Smooth muscle cell (in vitro differentiated cells): ENCODE results near the gene LRIF1. TPM values are rescaled to one million over a fixed set of nuclear protein-coding genes. Genes with fewer than 3 reads are reported as not detected.

ENCODE experiments used
- DNase-seq: peaks from one replicate; lab custom pipeline; 2025; ENCODE audit not compliant: unreplicated experiment; lab: John Stamatoyannopoulos, UW
- H2AFZ ChIP-seq: fragments of 200-600 bp; sonication (generic); 2 replicates; pipeline ENCODE4 v1.6.0; 2016; ENCODE audit warnings: antibody characterized with exemption, low read depth, mild to moderate bottlenecking
- H3F3A ChIP-seq: fragments of 200-600 bp; sonication (generic); 2 replicates; pipeline ENCODE4 v1.6.0; 2017; ENCODE audit warnings: antibody characterized with exemption, low read depth
- H3K27ac ChIP-seq: fragments of 200-600 bp; sonication (generic); 2 replicates; pipeline ENCODE4 v1.5.1; 2016; ENCODE audit warnings: low read depth, mild to moderate bottlenecking
- H3K27me3 ChIP-seq: fragments of 200-600 bp; sonication (generic); 2 replicates; pipeline ENCODE4 v1.6.1; 2016; ENCODE audit warnings: low read depth, mild to moderate bottlenecking
- H3K36me3 ChIP-seq: fragments of 200-600 bp; sonication (generic); 2 replicates; pipeline ENCODE4 v1.5.1; 2016; ENCODE audit warnings: low read depth
- H3K4me1 ChIP-seq: fragments of 200-600 bp; sonication (generic); 2 replicates; pipeline ENCODE4 v1.5.1; 2016; ENCODE audit warnings: low read depth
- H3K4me2 ChIP-seq: fragments of 200-600 bp; sonication (generic); 2 replicates; pipeline ENCODE4 v1.6.0; 2016; ENCODE audit warnings: mild to moderate bottlenecking
- H3K4me3 ChIP-seq: fragments of 200-600 bp; sonication (generic); 2 replicates; pipeline ENCODE4 v1.5.1; 2016; ENCODE audit warnings: mild to moderate bottlenecking
- H3K79me2 ChIP-seq: fragments of 200-600 bp; sonication (generic); 2 replicates; pipeline ENCODE4 v1.6.0; 2016; ENCODE audit warnings: low read depth, mild to moderate bottlenecking
- H3K9ac ChIP-seq: fragments of 200-600 bp; sonication (generic); 2 replicates; pipeline ENCODE4 v1.6.0; 2016; ENCODE audit warnings: low read depth
- H3K9me3 ChIP-seq: fragments of 200-600 bp; sonication (generic); replicated peaks from 2 replicates; pipeline ENCODE4 v1.5.1; 2016; ENCODE audit warnings: low read depth
- H4K20me1 ChIP-seq: fragments of 200-600 bp; sonication (generic); 2 replicates; pipeline ENCODE4 v1.6.0; 2016; ENCODE audit warnings: low read depth
- CTCF ChIP-seq: fragments of 200-600 bp; sonication (generic); IDR thresholded peaks from 2 replicates; pipeline ENCODE4 v1.5.1; 2017; ENCODE audit warnings: borderline replicate concordance, mild to moderate bottlenecking, antibody characterized with exemption; ENCODE audit not compliant: insufficient read depth, poor library complexity, severe bottlenecking
- WGBS: methylation state at CpG from one replicate; pipeline ENCODE4 v1.1.7; 2016; ENCODE audit warnings: low lambda C conversion rate; 5-methylcytosine and 5-hydroxymethylcytosine counted together
- polyA plus RNA-seq: library from polyadenylated mRNA; unstranded; fragments of >200 nt; fragmentation: Nextera tagmentation; extraction: Ambion mirVana; gene quantifications from 2 replicates; pipeline ENCODE4 v1.2.1, GENCODE V29; 2016
- total RNA-seq: library from RNA; depleted of rRNA; stranded (reverse); fragments of >200 nt; gene quantifications from 2 replicates; pipeline ENCODE4 v1.2.3, GENCODE V29; 2014

The LRIF1 gene
- total and polyA plus RNA-seq, 2 experiments from 2014 or later, result 20.7 to 31.7 TPM

GRCh38 chr1:110914676-110915075 is 49.0 kb downstream of the LRIF1 start:
- DNase-seq, result no peak
- H3K27me3 ChIP-seq, result no peaks in the 10 kb centered on the region
- no peak overlapping the region for H3K4me2 ChIP-seq
- H3F3A ChIP-seq, result no peaks in the 10 kb centered on the region
- no peak for TF ChIP-seq CTCF
- no peaks in the 10 kb centered on the region for H3K79me2 ChIP-seq
- no peak overlapping the region for H3K9ac ChIP-seq
- no peak overlapping the region for H3K27ac ChIP-seq
- no peak overlapping the region for H3K4me3 ChIP-seq
- no peak overlapping the region for H2AFZ ChIP-seq
- no peaks in the 10 kb centered on the region for H4K20me1 ChIP-seq
- H3K9me3 ChIP-seq, result no peaks in the 10 kb centered on the region
- 86% methylated on average over 3 of the region's 3 CpGs for WGBS
- no peaks in the 10 kb centered on the region for H3K36me3 ChIP-seq
- no peaks in the 10 kb centered on the region for H3K4me1 ChIP-seq

GRCh38 chr1:110912784-110913183 is 50.9 kb downstream of the LRIF1 start:
- Histone ChIP-seq H3K79me2 (no peaks in the 10 kb centered on the region), H3K36me3 (no peaks in the 10 kb centered on the region), H3K9ac (no peak overlapping the region), H3K4me3 (no peak overlapping the region), H3K4me1 (no peaks in the 10 kb centered on the region), H3K27ac (no peak overlapping the region), H3K4me2 (no peak overlapping the region), H3K9me3 (no peaks in the 10 kb centered on the region), H3K27me3 (no peaks in the 10 kb centered on the region), H3F3A (no peaks in the 10 kb centered on the region), H4K20me1 (no peaks in the 10 kb centered on the region), H2AFZ (no peak overlapping the region)
- TF ChIP-seq CTCF, result no peak
- no peak for DNase-seq

DNA sequence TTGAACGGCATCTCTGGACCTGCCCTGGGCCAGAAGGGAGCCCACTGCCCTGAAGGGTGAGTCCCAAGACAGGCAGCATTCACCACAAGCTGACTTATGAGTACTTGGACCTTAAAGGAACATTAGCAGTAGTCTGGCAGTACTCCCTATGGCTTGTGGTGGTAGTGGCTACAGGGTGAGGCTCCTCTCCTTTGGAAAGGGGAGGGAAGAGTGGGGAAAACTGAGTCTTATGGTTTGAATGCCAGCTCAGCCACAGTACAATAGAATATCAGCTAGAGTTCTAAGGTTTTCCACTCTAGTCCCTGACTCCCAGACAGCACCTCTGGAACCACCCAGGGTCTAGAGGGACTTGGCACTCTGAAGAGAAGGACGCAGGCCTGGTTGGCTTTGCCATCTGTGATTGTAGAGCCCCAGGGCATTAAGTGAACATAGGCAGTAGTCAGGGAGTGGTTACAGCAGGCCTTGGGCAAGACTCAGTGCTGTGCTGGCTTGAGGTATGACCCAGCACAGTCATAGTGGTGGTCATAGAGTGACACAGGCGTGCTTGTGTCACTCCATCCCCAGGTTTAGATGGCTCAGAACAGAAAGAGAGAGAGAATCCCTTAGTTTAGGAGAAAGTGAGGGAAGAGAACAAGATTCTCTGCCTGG is 59.7 kb downstream of the LRIF1 start:
- H3K4me3 ChIP-seq, result no peak overlapping the region
- DNase-seq, result no peak

More for the DNA sequence above, 59.7 kb downstream of the LRIF1 start:
- no peak overlapping the region for H3K9ac ChIP-seq
- H3K4me2 ChIP-seq, result no peak overlapping the region
- H3K9me3 ChIP-seq, result no peaks in the 10 kb centered on the region
- H3K27me3 ChIP-seq, result no peaks in the 10 kb centered on the region
- H3F3A ChIP-seq, result no peaks in the 10 kb centered on the region
- H4K20me1 ChIP-seq, result no peaks in the 10 kb centered on the region
- no peaks in the 10 kb centered on the region for H3K4me1 ChIP-seq
- H3K27ac ChIP-seq, result no peak overlapping the region
- 85% methylated on average over 3 of the region's 3 CpGs for WGBS
- TF ChIP-seq CTCF, result no peak
- no peak overlapping the region for H2AFZ ChIP-seq
- no peaks in the 10 kb centered on the region for H3K79me2 ChIP-seq
- no peaks in the 10 kb centered on the region for H3K36me3 ChIP-seq
